HG02870 (cell line): ENCODE results near the gene FKBP15.
A peak's percentile ranks its signal among the peaks of the same experiment; 100 is the strongest.

Source experiments
- ATAC-seq: cut with Tn5 transposase; IDR thresholded peaks from one replicate; pipeline ENCODE4 v1.9.1; 2021; ENCODE audit warnings: mild to moderate bottlenecking, moderate library complexity; ENCODE audit not compliant: unreplicated experiment

FKBP15 gene

DNA sequence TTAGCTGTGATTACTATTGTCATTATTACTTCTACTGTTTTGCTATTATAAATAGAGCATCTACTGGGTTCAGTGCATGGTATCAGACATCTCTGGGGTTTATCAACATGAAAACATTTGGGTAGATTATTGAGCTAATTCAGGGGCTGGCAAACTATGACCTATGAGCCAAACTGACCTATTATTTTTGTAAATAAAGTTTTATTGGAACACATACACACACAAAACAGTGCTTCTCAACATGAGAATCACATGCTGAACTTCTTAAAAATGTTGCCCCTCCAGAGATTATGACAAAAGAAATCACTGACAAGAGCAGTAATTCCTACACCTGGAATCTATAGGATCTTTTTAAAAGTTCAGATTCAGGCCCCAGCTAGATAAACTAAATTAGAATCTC is 39.9 kb downstream of the FKBP15 start:
- ATAC-seq = no peak

DNA sequence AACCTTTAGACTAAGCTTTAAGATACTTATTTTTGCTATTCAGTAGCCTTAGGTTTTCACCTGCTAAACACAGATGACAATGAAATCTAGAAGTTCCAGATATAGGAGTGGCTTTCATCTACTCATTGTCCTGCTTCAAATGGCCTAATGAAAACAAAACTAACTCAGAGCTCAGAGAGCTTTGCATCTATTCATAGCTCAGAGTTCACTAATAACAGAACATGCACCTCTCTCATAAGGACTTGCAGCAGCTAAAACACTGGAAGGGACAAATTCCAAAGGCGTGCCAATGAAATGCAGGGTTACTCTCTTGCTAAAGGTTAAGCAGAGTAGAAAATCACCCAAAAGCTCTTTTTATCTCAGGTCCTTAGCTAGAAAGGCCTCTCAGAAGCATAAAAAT is 41.2 kb downstream of the FKBP15 start:
- no peak for ATAC-seq

DNA sequence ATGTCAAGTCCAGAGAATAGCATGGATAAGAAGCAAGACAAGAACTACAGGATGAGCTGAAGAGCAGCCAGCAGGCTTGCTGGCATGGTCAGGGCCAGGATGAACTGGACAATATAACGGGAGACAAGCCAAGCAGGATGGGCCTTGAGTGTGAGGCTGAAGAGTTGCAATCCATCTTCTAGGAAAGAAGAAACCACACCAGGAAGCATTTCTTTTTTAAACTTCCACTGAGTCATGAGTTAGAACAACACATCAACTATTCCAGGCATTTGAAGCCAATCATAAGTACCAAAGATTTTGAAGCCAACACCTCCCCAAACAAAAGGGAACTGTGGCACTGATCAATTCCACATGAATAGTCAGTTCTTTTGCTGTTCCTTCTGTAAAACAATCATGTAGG is 43.0 kb downstream of the FKBP15 start:
- ATAC-seq = no peak

DNA sequence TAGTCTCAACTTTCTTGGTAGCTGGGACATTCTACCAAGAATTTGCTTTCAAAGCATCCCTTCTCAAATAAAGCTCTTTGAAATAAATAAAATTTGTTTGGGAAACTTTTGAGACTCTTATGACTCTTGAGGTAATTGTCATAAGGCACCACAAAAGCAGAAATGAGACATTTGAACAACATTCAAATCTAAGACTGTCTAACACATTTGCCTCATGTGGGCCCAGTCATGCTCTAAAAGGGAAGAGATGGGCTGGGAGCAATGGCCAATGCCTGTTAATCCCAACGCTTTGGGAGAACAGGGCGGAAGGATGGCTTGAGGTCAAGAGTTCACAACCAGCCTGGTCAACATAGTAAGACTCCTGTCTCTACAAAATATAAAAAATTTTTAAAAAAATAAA is 43.8 kb downstream of the FKBP15 start:
- no peak for ATAC-seq

DNA sequence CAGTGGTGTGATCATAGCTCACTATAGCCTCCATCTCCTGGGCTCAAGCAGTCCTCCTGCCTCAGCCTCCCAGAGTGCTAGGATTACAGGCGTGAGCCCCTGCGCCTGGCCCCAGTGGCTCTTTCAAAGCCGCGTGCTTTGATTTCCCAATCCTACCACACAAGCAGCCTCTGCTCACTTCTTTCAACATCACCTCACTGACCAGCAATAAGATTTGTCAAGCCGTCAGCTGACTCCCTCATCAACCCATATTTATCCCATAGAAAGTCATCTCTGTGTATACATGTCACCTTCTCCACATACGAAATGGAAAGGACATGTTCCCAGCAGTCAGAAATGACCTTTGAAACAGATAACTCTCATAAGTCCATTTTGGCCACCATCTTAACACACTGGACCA is 44.3 kb downstream of the FKBP15 start:
- ATAC-seq = no peak

DNA sequence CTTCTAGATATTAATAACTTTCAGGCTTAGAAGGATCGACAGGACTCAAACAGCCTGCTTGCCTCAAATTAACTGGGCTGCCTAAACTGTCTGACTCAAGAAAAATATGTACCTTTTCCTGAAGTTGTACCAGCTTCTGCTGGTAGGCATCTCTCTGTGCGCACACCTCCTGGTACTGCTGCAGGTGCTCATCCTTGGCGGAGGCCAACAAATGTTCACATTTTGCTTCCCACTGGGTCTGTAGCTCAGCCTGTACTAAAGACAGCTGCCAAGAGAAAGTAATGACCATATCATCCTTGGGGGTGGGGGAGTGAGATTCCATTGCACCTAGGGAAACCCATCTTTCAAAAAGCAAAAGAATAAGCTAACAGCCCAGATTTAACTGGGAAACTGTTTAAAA is 47.7 kb downstream of the FKBP15 start:
- no peak for ATAC-seq

DNA sequence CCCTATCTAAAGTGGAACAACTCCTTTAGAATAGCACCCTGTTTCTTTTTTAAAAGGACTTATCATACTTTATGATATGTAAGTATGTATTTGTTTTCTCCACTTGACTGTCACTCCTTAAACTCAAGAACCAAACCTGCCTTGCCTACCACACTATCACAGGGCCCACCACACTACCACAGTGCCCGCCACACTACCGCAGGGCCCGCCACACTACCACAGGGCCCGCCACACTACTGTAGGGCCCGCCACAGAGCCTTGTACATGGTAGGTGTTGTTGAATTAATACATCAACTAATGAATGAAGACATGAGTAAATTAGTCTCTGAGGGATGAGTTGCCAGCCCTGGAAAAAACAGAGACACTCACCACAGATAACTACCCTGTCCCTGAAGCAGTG is 52.3 kb downstream of the FKBP15 start:
- ATAC-seq = no peak

DNA sequence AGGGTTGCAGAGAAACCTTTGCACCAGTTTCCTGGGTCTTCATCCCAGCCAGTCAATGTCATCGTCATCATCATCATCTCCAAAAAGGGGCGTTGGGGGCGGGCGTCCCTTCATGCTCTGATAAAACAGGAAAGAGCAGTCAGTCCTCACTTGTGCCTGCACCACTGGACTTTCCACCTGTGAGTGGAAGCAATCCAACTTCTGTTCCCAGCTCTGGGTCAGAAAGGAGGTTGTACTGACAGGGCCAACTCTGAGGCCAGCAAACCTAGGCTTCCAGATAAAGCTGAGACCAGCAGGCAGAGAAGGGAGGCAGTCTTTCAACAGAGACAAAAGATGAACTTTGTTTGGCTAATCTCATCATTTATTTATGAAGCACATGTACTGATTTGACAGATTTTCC is 55.0 kb downstream of the FKBP15 start:
- ATAC-seq = no peak

DNA sequence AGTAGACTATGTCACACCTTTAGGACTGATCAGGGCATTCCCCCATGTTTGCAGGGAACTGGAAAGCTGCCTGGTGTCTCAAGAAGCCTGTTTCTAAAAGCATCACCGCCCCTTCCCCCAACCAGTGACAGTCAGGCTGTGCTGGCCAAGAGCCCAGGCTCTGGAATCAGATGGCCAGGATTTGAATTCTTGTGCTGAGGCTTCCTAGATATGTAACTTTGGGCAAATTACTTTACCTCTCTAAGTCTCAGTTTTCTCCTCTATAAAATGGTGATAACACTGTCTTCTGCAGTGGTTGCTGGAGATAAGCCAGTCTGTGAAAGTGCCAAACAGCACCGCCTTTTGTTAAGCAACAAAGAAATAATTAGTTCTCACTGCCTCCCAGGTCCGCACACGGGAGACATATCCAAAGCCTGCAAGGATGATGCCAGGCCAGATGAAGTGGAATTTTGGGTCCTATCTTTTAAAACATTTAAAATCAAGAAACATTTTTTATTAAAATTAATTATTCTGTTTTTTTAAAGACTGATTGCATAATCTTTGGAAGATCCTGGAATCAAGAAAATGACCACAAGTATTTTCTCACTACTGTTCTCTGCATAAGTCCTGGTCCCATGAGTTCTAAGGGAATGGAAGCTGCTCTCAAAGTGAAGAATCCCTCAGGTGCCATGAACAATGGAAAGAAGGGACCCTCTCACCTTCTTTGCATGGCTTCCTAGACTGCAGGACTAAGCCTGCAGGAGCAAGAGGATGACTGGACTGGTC is 56.4 kb downstream of the FKBP15 start:
- ATAC-seq = no peak

DNA sequence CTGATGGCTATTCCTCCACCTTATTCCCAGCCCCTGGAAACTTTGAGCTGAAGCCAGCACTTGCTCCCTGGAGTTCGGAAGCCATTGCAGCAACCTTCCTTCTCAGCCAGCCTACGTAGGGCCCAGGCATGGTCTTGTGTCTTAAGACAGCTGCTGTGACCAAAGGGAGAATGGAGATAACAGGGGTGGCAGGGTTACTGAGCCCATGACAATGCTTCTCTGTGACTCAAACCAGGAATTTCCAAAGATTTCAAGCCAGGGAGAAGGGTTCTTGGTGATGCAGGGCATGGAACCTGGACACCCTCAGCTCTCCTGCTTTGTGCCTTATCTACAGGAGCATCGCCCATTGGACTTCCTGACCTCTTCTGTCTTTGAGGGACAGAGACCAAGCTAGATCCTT is 58.1 kb downstream of the FKBP15 start:
- ATAC-seq = no peak

DNA sequence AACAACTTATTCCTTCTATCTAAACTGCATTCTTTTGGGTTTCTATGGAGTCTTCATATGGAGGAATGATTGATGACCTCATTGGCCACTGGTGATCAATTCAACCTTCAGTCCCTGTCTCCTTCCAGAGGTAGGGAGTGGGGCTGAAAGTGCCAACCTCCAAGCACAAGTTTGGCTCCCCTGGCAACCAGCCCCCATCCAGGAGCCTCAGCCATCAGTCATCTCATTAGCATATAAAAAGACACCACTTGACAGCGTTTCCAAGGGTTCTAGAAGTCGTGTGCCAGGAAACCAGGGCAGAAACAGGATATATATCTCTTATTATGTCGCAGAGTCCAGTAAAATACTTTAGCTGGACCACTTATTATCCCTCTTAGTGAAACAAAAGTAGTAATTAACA is 60.5 kb downstream of the FKBP15 start:
- ATAC-seq = no peak

DNA sequence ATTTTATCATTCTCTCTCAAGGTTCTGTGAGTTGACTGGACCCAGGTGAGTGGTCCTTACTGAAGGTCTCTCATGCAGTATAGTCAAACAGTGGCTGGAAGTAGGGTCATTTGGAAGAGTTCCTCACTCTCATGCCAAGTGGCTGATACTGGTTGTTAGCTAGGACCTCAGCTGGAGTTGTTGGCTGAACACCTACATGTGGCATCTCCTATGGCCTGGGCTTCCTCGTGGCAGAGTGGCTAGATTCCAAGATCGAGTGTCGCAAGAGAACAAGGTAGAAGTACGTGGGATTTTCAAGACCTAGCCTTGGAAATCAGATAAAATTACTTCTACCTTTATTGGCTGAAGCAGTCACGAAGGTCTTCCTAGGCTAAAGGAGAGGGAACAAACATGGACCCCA is 62.6 kb downstream of the FKBP15 start:
- no peak for ATAC-seq

DNA sequence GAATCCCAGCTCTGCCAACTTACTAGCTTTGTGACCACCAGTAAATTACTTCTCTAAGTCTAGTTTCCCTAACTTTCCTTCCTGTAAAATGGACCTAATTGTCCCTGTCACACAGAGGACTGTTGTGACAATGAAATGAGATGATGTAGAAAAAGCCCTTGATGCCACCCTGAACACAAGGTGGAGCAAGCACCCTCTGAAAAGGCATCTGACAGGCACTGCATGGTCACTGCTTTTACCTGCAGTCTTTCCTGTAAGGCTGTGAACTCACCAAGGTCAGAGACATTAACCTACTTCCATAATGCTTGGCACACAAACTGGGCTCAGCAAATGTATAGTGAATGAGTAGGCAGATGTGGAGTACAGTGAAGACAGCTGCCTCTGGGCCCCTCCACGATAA is 64.2 kb downstream of the FKBP15 start:
- ATAC-seq = no peak

DNA sequence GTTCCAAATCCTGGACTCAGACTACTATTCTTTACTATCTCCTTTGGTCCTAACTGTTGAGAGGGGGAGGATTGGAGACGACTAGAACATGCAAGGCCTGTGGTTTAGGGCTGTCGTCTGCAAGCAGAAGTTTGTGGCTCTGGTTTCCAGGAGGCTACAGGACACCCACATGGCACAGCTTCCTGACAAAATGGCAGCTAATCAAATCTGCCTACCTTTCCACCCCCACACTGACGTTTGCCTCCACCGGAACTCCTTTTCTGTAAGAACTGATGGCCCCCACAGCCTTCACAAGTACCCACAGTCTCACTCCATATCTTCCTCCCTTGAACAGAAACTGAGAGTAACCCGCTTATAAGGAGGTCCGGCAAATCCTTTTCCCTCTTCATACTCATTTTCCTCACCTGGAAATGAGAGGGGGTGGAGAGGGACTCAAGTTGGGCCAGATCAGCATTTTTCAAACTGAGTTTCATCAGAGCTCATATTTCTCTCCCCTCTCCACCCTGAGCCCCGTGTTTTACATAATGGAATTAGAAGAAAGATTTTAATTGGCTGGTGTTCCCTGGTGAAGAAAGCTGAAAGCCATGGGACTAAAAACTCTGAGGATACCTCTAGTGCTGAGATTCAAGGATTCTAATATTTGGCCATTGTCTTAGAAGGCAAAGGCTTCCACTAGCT is 65.0 kb downstream of the FKBP15 start:
- ATAC-seq = no peak

DNA sequence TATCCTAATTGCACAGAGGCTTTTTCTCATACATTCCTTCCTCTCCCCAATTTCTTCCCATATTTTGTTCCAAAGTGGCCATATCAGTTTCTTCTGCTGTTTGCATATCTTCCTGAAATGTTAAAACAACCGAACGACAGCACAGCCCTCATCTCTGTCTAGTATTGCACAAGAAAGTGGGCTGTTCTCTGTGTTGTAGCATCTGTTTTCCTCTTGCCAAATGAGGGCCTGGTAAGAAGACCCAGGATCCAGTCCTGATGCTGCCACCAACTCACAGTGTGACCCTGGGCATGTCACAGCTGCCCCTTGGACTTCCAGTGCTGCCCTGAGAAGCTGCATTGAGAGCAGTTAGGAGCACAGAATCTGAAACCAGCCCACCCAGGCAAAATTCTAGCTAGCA is 66.1 kb downstream of the FKBP15 start:
- no peak for ATAC-seq

DNA sequence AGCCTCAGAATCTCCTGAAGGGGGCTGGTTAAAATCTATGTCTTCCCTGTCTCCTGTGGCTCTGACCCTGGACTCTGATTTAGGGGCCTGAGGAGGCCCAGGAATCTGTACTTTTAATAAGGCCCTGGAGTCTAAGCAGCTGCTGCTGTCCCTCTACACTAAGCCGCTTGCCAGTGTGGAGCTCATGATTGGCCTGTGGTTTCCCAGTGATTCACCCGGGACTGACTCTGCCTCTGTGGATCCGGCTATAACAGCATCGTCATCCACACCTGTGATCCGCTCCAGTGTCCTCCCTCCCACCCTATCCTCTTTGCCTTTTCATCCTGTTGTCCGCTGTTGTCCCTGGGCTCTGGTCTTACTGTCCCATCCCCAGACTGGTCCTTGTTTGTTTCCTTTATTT is 66.6 kb downstream of the FKBP15 start:
- no peak for ATAC-seq

DNA sequence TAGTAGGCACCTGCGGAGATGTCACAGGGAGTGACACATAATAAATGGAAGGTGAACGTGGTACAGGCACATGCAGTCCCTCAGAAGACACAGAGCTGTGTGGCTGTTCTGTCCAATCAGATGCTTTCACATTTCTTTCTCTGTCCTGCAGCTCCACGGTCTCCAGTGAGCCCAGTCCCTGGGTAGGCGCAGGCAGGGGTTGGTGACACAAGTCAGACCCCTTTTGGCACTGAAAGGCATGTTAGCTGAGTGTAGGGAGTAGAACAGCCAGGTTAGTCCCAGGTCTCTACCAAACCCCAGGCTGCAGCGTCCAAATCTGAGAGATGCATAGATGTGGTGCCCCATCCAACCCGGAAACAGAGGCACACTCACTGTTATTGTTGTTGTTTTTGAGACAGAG is 67.5 kb downstream of the FKBP15 start:
- ATAC-seq = no peak

DNA sequence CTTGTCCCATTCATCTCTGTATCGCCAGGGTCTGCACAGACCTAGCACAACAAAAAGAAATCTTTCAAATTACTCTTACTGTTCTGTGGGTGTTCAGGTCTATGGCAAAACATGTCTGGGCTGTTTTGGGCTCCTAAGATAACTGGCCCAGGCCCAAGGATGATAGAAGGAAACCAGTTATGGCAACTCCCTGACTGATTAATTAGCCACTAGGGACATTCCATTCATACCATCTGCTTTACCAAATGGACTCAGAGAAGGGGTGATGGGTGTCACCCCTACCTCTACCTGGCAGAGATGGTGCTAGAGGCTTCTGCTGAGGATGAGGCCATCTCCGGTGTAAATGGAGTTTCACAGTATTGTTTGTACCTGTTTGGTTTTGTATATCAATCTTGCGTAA is 68.4 kb downstream of the FKBP15 start:
- ATAC-seq = no peak

DNA sequence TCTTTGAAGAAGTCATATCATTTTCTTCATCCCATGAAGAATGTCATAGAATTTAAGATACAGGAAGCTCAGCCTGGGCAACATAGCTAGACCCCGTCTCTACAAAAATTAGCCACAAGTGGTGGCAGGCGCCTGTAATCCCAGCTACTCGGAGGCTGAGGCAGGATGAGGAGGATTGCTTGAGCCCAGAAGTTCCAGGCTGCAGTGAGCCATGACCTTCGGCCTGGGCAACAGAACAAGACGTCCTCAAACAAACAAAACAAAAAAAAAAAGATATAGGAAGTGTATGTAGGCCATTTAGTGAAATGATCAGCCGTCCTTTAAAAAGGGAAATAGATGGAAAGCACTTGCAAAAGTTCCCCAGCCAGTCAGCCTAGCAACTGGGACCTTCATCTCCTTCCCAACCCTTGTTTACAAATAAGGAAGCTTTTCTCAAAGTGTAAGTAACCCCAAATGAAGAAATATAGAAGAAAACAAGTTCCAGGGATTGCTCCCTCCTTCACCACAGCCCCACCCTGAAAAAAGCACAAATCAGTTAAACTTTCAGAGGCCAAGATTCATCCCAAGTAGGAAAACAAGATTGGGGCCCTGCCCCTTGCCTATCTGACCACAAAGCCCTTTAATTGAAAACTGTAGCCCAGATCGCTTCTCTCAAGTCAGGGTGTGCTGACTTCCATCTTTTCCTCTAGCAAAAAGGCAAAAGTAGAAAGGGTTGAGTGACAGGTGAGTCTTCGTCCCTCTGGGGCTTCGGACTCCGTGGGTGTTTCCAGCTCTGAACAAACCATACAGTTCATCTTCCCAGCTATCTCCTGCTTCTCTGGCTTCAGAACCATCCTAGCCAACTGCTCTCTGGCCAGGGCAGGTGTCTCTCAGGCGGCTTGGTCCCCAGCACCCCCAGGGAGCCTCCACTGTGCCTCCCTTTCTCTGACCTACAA is 69.1 kb downstream of the FKBP15 start:
- ATAC-seq = no peak

DNA sequence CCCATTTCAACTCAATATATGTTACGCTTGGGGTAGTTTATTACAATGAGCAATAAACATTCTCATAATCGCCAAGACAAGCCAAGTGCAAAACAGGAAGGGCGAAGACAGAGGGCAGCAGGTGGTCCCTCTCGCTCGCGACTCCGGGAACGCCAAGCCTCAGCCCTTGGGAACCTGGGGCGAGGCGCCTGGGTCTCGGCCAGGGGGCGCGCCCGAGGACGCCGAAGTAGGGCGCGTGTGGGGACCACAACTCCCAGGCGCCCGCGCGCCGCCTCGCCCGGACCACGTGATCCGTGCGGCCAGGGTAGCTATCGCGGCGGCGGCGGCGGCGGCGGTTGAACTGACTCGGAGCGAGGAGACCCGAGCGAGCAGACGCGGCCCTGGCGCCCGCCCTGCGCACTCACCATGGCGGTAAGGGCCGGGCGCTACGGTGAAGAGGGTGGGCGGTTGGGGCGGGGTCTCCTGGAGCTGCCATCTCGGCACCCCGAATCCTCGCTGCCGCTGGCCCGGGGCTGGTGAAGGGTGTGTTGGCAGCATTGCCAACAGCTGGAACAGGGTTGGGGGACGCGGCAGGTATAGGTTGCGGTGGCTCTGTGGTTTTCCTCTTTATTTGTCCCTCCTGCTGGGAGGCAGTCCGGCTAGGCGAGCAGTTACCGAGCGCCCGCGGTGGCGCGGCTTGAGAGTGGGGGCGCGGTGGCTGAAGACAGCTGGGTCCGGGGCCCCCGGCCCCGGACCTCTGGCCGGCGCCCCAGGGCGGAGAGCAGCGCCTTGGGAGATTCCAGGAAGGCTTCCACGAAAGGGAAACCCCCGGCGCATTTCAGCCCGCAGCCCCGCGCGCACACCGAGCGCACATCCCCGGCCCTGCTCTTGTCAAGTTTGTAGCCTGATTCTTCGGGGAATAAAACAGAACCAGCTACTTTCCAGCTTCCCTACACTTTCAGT is 70.1 kb downstream of the FKBP15 start, which contains the start of gene SLC31A2:
TSS of gene SLC31A2 (plus strand) at position 338 of the 942 bp plus-strand sequence. CDS start at position 406, 68 bp downstream.
- ATAC-seq = peak; percentile 91
